K562 (cell line): ENCODE measurements around the gene SURF4. TPM values are rescaled to one million over a fixed set of nuclear protein-coding genes. Genes with fewer than 3 reads are reported as not detected.

Experiments
- BACH1 ChIP-seq: fragments of 200-800 bp; sonication (Bioruptor generic); IDR thresholded peaks from 2 replicates; pipeline ENCODE4 v1.6.1; 2016; ENCODE audit warnings: missing genetic modification characterization, missing compliant biosample characterization
- CBX3 ChIP-seq, 2 experiments: IDR thresholded peaks; 1 replicate in 1 of 2; 2 replicates in 1 of 2; pipeline ENCODE4 v1.6.1; 2012; ENCODE audit warnings: inconsistent platforms in 2 of 2, low read length in 2 of 2, borderline replicate concordance in 1 of 2, control low read depth in 1 of 2
- CC2D1A ChIP-seq: fragments of 450-650 bp; IDR thresholded peaks from 2 replicates; pipeline ENCODE4 v1.6.1; 2017; ENCODE audit warnings: mild to moderate bottlenecking
- CHD2 ChIP-seq: IDR thresholded peaks from 2 replicates; pipeline ENCODE4 v1.6.1; 2011; ENCODE audit warnings: low read depth, low read length
- CREB1 ChIP-seq, 2 experiments: sonication (generic) in 1 of 2; formaldehyde crosslinking in 1 of 2; IDR thresholded peaks; 2 replicates each; pipeline versions ENCODE4 v1.6.1 to v1.8.0; 2012 to 2022; ENCODE audit warnings: inconsistent platforms in 1 of 2, mild to moderate bottlenecking in 1 of 2, missing genetic modification reagents in 1 of 2, moderate library complexity in 1 of 2
- ETV6 ChIP-seq, 3 experiments: fragments of 150-350 bp in 1 of 3; sonication (generic) in 1 of 3; formaldehyde crosslinking in 1 of 3; IDR thresholded peaks; 2 replicates each; pipeline versions ENCODE4 v1.6.1 to v1.8.0; 2014 to 2022; ENCODE audit warnings: borderline replicate concordance in 2 of 3, low read depth in 2 of 3, antibody characterized with exemption in 1 of 3, low read length in 1 of 3, mild to moderate bottlenecking in 1 of 3, missing genetic modification reagents in 1 of 3
- GMEB1 ChIP-seq: fragments of 250-450 bp; sonication (Bioruptor Pico); IDR thresholded peaks from 2 replicates; pipeline ENCODE4 v1.4.0; 2020; ENCODE audit warnings: mild to moderate bottlenecking
- HNRNPK ChIP-seq: fragments of 200-400 bp; formaldehyde crosslinking; IDR thresholded peaks from one replicate; pipeline ENCODE4 v1.6.1; 2018; ENCODE audit warnings: mild to moderate bottlenecking, low read depth, low read length; ENCODE audit not compliant: poor library complexity, severe bottlenecking
- MEIS2 ChIP-seq: fragments of 450-650 bp; IDR thresholded peaks from 2 replicates; pipeline ENCODE4 v1.6.1; 2014; ENCODE audit warnings: mild to moderate bottlenecking; ENCODE audit not compliant: partially characterized antibody
- NCOR1 ChIP-seq: fragments of 450-650 bp; IDR thresholded peaks from 2 replicates; pipeline ENCODE4 v1.6.1; 2016; ENCODE audit warnings: mild to moderate bottlenecking, moderate library complexity
- NR2F6 ChIP-seq: fragments of 450-650 bp; formaldehyde crosslinking; IDR thresholded peaks from 2 replicates; pipeline ENCODE4 v1.4.0; 2020; ENCODE audit warnings: mild to moderate bottlenecking
- PHF20 ChIP-seq: fragments of 450-650 bp; IDR thresholded peaks from 2 replicates; pipeline ENCODE4 v1.6.1; 2018; ENCODE audit not compliant: partially characterized antibody
- RHOXF2B ChIP-seq: fragments of 250-450 bp; sonication (Bioruptor Pico); conservative IDR thresholded peaks from 2 replicates; pipeline ENCODE4 v1.5.1; 2021
- ZBTB2 ChIP-seq: fragments of 450-650 bp; IDR thresholded peaks from 2 replicates; pipeline ENCODE4 v1.6.1; 2016; ENCODE audit warnings: antibody characterized with exemption
- ZBTB34 ChIP-seq: fragments of 250-450 bp; sonication (Bioruptor Pico); IDR thresholded peaks from 2 replicates; pipeline ENCODE4 v1.8.0; 2021; ENCODE audit warnings: mild to moderate bottlenecking, moderate library complexity
- ZNF12 ChIP-seq: sonication (generic); formaldehyde crosslinking; IDR thresholded peaks from 2 replicates; pipeline ENCODE4 v1.4.0; 2020; ENCODE audit warnings: mild to moderate bottlenecking, missing genetic modification reagents
- polyA plus RNA-seq, 8 experiments: library from polyadenylated mRNA; depleted of rRNA in 4 of 8; stranded (reverse) in 5 of 8; unstranded in 3 of 8; fragments of >200 nt; fragmentation: Nextera tagmentation in 2 of 8; fragmentation: Illumina TruSeq in 1 of 8; extraction: Ambion mirVana in 2 of 8; extraction: Trizol in 1 of 8; gene quantifications; 2 replicates each; pipeline versions ENCODE4 v1.2.1 to v1.2.3, GENCODE V29; 2011 to 2014; ENCODE audit warnings: inconsistent platforms in 1 of 8, missing spikeins in 1 of 8
- total RNA-seq, 7 experiments: library from RNA; depleted of rRNA in 6 of 7; stranded (reverse); fragments of >200 nt in 6 of 7; fragmentation: Illumina TruSeq in 2 of 7; extraction: Trizol in 2 of 7; gene quantifications; 2 replicates each; pipeline versions ENCODE4 v1.2.1 to v1.2.3, GENCODE V29; 2011 to 2021; ENCODE audit warnings: low replicate concordance in 1 of 7
- TF ChIP-seq, protein P1 (sequence below), 2 experiments: IDR thresholded peaks in 1 of 2; conservative IDR thresholded peaks in 1 of 2; 2 replicates each; pipeline ENCODE4 v1.6.1; 2016; ENCODE audit warnings: low read depth in 2 of 2, mild to moderate bottlenecking in 1 of 2, missing compliant biosample characterization in 1 of 2, missing genetic modification characterization in 1 of 2, moderate library complexity in 1 of 2

SURF4 gene
- total and polyA plus RNA-seq, 9 of the 15 experiments (the other 6 are each of a cell fraction or from before 2014, with no cell fraction given) = 8.4 to 176 (median 130) TPM

GRCh38 chr9:133375724-133376654, at the start of gene SURF4, which contains the start of gene STKLD1 (continued):
- TF ChIP-seq GMEB1 (CRISPR knock-in tag) (peak; percentile 92), PHF20 (no peak), MEIS2 (no peak), CBX3 (IDR thresholded peaks at IDR 0.05; ENCODE audit: borderline replicate concordance in 1 of 2, low read length in 2 of 2) (no peak), ZNF12 (CRISPR knock-in tag) (no peak), CHD2 (no peak), CREB1 (IDR thresholded peaks at IDR 0.05) (peak; percentile 54), CREB1 (CRISPR knock-in tag; IDR thresholded peaks at IDR 0.05) (peak; percentile 63; the same call in 1 of the 2 replicates), NCOR1 (no peak), BACH1 (tag) (no peak), ZBTB2 (peak; percentile 68; the same call in 1 of the 2 replicates), CC2D1A (no peak), HNRNPK (no peak), RHOXF2B (CRISPR knock-in tag) (no peak), ETV6 (IDR thresholded peaks at IDR 0.05; ENCODE audit: borderline replicate concordance in 1 of 2, low read depth in 2 of 2, low read length in 1 of 2) (no peak), ETV6 (CRISPR knock-in tag; IDR thresholded peaks at IDR 0.05; ENCODE audit: borderline replicate concordance) (peak; percentile 82; the same call in 1 of the 2 replicates), NR2F6 (CRISPR knock-in tag) (no peak), ZBTB34 (no peak)
- TF ChIP-seq, protein P1, sequence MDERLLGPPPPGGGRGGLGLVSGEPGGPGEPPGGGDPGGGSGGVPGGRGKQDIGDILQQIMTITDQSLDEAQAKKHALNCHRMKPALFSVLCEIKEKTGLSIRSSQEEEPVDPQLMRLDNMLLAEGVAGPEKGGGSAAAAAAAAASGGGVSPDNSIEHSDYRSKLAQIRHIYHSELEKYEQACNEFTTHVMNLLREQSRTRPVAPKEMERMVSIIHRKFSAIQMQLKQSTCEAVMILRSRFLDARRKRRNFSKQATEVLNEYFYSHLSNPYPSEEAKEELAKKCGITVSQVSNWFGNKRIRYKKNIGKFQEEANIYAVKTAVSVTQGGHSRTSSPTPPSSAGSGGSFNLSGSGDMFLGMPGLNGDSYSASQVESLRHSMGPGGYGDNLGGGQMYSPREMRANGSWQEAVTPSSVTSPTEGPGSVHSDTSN (CRISPR knock-in tag; IDR thresholded peaks at IDR 0.05; ENCODE audit: low read depth) = no peak
- TF ChIP-seq, protein P1 (tag; conservative IDR thresholded peaks at IDR 0.05; ENCODE audit: low read depth) = no peak
